ENCODE results near the gene FLAD1. TPM values are rescaled to one million over a fixed set of nuclear protein-coding genes. Genes with fewer than 3 reads are reported as not detected.

The FLAD1 gene
- total and polyA plus RNA-seq, 2 donors (not counting 1 experiment from before 2014, with no cell fraction given), result 11.8 to 24.9 TPM

DNA sequence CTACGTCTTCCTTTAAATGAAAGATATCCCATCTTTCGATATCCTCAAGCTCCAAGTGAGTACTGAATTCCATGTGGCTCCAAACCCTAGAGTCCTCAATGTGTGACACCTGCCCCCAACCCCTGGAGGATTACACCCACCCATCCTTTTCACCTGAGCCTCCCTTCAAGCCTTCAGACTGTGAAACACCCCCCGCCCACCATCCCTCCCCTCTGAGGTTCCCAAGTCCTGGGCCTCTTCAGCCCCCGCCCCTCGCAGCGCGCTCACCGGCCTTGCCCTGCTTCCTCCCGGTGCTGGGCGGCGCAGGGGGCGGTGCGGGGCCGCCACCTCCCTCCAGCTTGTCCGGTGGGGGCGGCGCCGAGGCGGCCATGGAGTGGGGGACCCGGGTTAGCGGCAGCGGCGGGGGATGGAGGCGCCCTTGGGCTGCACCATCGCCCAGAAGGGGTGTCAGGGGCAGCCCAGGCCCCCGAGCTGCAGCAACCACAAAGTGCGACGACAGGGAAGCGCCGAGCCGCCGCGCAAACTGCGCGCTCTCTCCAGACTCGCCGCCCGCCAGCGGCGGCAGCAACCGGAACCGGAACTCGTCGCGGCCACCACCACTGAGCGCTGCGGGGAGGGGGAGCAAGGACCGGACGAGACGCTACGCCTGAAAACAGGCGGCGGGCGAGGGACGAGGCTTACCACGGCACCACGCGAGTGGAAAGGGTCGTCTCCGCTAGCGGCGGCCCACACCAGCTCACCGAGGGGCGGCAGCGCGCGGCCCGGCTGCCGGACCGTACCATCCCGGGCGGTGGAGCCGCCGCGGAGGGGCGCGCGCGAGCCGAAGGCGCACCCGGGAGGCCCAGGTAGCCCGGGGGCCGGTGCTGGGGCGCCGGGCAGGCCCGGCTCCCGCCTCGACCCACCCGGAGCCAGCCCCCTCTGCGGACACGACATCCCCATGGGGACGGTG, 21.7 kb upstream of the FLAD1 start, which contains the start of gene PYGO2:
TSS of gene PYGO2 (minus strand) at position 576 of the 949 bp plus-strand sequence. CDS start at position 370, 206 bp downstream.
- no peaks in the 10 kb centered on the region for H3K27me3 ChIP-seq (ENCODE audit: control insufficient read depth, insufficient read depth, low read length)
- H3K4me1 ChIP-seq (ENCODE audit: control insufficient read depth, extremely low read depth, insufficient read depth, low read length), result peaks cover 8% of the 10 kb centered on the region
- TF ChIP-seq EZH2 (IDR thresholded peaks at IDR 0.05; ENCODE audit: low read length, missing control alignments), result no peak
- TF ChIP-seq, protein P1, sequence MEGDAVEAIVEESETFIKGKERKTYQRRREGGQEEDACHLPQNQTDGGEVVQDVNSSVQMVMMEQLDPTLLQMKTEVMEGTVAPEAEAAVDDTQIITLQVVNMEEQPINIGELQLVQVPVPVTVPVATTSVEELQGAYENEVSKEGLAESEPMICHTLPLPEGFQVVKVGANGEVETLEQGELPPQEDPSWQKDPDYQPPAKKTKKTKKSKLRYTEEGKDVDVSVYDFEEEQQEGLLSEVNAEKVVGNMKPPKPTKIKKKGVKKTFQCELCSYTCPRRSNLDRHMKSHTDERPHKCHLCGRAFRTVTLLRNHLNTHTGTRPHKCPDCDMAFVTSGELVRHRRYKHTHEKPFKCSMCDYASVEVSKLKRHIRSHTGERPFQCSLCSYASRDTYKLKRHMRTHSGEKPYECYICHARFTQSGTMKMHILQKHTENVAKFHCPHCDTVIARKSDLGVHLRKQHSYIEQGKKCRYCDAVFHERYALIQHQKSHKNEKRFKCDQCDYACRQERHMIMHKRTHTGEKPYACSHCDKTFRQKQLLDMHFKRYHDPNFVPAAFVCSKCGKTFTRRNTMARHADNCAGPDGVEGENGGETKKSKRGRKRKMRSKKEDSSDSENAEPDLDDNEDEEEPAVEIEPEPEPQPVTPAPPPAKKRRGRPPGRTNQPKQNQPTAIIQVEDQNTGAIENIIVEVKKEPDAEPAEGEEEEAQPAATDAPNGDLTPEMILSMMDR (conservative IDR thresholded peaks at IDR 0.05 in 1 of 2, IDR thresholded peaks at IDR 0.05 in 1 of 2; ENCODE audit: low read depth in 1 of 2, low read length in 2 of 2), result peak in 1 of 2 donors; percentile 45
- peak within 1 kb of the TSS; percentile 97 for H3K9ac ChIP-seq (ENCODE audit: insufficient read depth, low read length)
- DNase-seq (ENCODE audit: low read depth in 2 of 2), result peak; percentile 72 to 80
- peaks cover 19% of the 10 kb centered on the region for H3K79me2 ChIP-seq (ENCODE audit: control insufficient read depth, insufficient read depth, low read length)
- no peaks in the 10 kb centered on the region for H3K9me3 ChIP-seq (ENCODE audit: control insufficient read depth, insufficient read depth, low read depth, low read length)
- H3K4me2 ChIP-seq (ENCODE audit: extremely low read depth, insufficient read depth, low read length), result peak within 1 kb of the TSS; percentile 98
- no peaks in the 10 kb centered on the region for H4K20me1 ChIP-seq (ENCODE audit: control insufficient read depth, extremely low read depth, insufficient read depth, low read length)
- peaks cover 22% of the 10 kb centered on the region for H3K36me3 ChIP-seq (ENCODE audit: control insufficient read depth, insufficient read depth, low read length)
- H3K4me3 ChIP-seq (replicated peaks in 1 of 4; ENCODE audit: control extremely low read depth in 1 of 4, insufficient read depth in 1 of 4, low read depth in 3 of 4, low read length in 4 of 4), result peak within 1 kb of the TSS; percentile 76 to 88 (median 80)
- H2AFZ ChIP-seq (ENCODE audit: low read length), result peak within 1 kb of the TSS; percentile 42
- H3K27ac ChIP-seq (ENCODE audit: insufficient read depth, low read length), result peak within 1 kb of the TSS; percentile 91

GRCh38 chr1:154962156-154962749, 20.9 kb upstream of the FLAD1 start:
- H3K9me3 ChIP-seq (ENCODE audit: control insufficient read depth, insufficient read depth, low read depth, low read length), result no peaks in the 10 kb centered on the region
- peak overlapping the region; percentile 97 for H3K9ac ChIP-seq (ENCODE audit: insufficient read depth, low read length)
- DNase-seq (ENCODE audit: low read depth in 2 of 2), result peak in 1 of 2 donors; percentile 24
- peak overlapping the region; percentile 98 for H3K4me2 ChIP-seq (ENCODE audit: extremely low read depth, insufficient read depth, low read length)
- H3K4me1 ChIP-seq (ENCODE audit: control insufficient read depth, extremely low read depth, insufficient read depth, low read length), result peaks cover 5% of the 10 kb centered on the region
- no peak for TF ChIP-seq EZH2 (IDR thresholded peaks at IDR 0.05; ENCODE audit: low read length, missing control alignments)
- TF ChIP-seq, protein P1 (conservative IDR thresholded peaks at IDR 0.05 in 1 of 2, IDR thresholded peaks at IDR 0.05 in 1 of 2; ENCODE audit: low read depth in 1 of 2, low read length in 2 of 2), result no peak
- peak overlapping the region; percentile 91 for H3K27ac ChIP-seq (ENCODE audit: insufficient read depth, low read length)
- H4K20me1 ChIP-seq (ENCODE audit: control insufficient read depth, extremely low read depth, insufficient read depth, low read length), result no peaks in the 10 kb centered on the region
- H3K79me2 ChIP-seq (ENCODE audit: control insufficient read depth, insufficient read depth, low read length), result peaks cover 27% of the 10 kb centered on the region
- peak overlapping the region; percentile 44 to 83 (median 76) for H3K4me3 ChIP-seq (replicated peaks in 1 of 4; ENCODE audit: control extremely low read depth in 1 of 4, insufficient read depth in 1 of 4, low read depth in 3 of 4, low read length in 4 of 4)
- H3K27me3 ChIP-seq (ENCODE audit: control insufficient read depth, insufficient read depth, low read length), result no peaks in the 10 kb centered on the region
- no peak overlapping the region for H2AFZ ChIP-seq (ENCODE audit: low read length)
- peaks cover 29% of the 10 kb centered on the region for H3K36me3 ChIP-seq (ENCODE audit: control insufficient read depth, insufficient read depth, low read length)

GRCh38 chr1:154962795-154963330, 20.3 kb upstream of the FLAD1 start:
- H2AFZ ChIP-seq (ENCODE audit: low read length), result no peak overlapping the region
- H4K20me1 ChIP-seq (ENCODE audit: control insufficient read depth, extremely low read depth, insufficient read depth, low read length), result no peaks in the 10 kb centered on the region
- H3K4me1 ChIP-seq (ENCODE audit: control insufficient read depth, extremely low read depth, insufficient read depth, low read length), result peaks cover 9% of the 10 kb centered on the region
- H3K36me3 ChIP-seq (ENCODE audit: control insufficient read depth, insufficient read depth, low read length), result peaks cover 34% of the 10 kb centered on the region
- TF ChIP-seq, protein P1 (conservative IDR thresholded peaks at IDR 0.05 in 1 of 2, IDR thresholded peaks at IDR 0.05 in 1 of 2; ENCODE audit: low read depth in 1 of 2, low read length in 2 of 2), result no peak
- no peak for TF ChIP-seq EZH2 (IDR thresholded peaks at IDR 0.05; ENCODE audit: low read length, missing control alignments)
- H3K27me3 ChIP-seq (ENCODE audit: control insufficient read depth, insufficient read depth, low read length), result no peaks in the 10 kb centered on the region
- no peak for DNase-seq (ENCODE audit: low read depth in 2 of 2)
- H3K9me3 ChIP-seq (ENCODE audit: control insufficient read depth, insufficient read depth, low read depth, low read length), result no peaks in the 10 kb centered on the region
- H3K79me2 ChIP-seq (ENCODE audit: control insufficient read depth, insufficient read depth, low read length), result peaks cover 33% of the 10 kb centered on the region
- H3K9ac ChIP-seq (ENCODE audit: insufficient read depth, low read length), result no peak overlapping the region
- no peak overlapping the region for H3K27ac ChIP-seq (ENCODE audit: insufficient read depth, low read length)
- H3K4me2 ChIP-seq (ENCODE audit: extremely low read depth, insufficient read depth, low read length), result no peak overlapping the region
- peak overlapping the region in 1 of 4 experiments; percentile 77 for H3K4me3 ChIP-seq (replicated peaks in 1 of 4; ENCODE audit: control extremely low read depth in 1 of 4, insufficient read depth in 1 of 4, low read depth in 3 of 4, low read length in 4 of 4)

All from fibroblast of lung (primary cell).